Measurements from ENCODE around the gene HSPA1B.
"Not testable (repeated sequence)": the region's sequence is repeated elsewhere in the genome, so short reads cannot be mapped to it uniquely, and the experiment has no call there.

Gene HSPA1B

GRCh38 chr6:31811645-31812044 lies 15.9 kb upstream of the HSPA1B start:
- ChIA-PET POLR2A (no interaction called here), CTCF (no interaction called here)
- TF ChIP-seq CTCF (IDR thresholded peaks at IDR 0.05; ENCODE audit: insufficient read depth, low read length, missing control alignments), result no peak
- no peak overlapping the region for H3K4me3 ChIP-seq (ENCODE audit: low read depth, low read length)
- DNase-seq (ENCODE audit: low read depth, low spot score), result no peak

- no peak for TF ChIP-seq CTCF (IDR thresholded peaks at IDR 0.05; ENCODE audit: insufficient read depth, low read length, missing control alignments)
- no peak overlapping the region for H3K4me3 ChIP-seq (ENCODE audit: low read depth, low read length)
- DNase-seq (ENCODE audit: low read depth, low spot score), result no peak
- POLR2A ChIA-PET, result interaction anchor here (1.0 to 3.3 kb wide), 11 partner anchors 7 to 161 kb away, joined by 3 to 45 read pairs (median 5); partner anchors contain the start of genes BAG6, HSPA1B, LSM2 and MSH5
- CTCF ChIA-PET, result interaction anchor here (0.9 to 3.3 kb wide), 5 partner anchors 13 to 84 kb away, joined by 3 to 10 read pairs (median 4); partner anchors contain the start of genes DDAH2 and VARS1
Measured at GRCh38 chr6:31813465-31813849, 14.1 kb upstream of the HSPA1B start.

GRCh38 chr6:31814677-31815024 lies 12.9 kb upstream of the HSPA1B start:
- CTCF ChIA-PET, result interaction anchor here (0.8 to 3.3 kb wide), 5 partner anchors 16 to 85 kb away, joined by 3 to 10 read pairs (median 5); partner anchors contain the start of genes DDAH2 and VARS1

GRCh38 chr6:31815025-31815838 lies 12.3 kb upstream of the HSPA1B start, which contains the start of the genes HSPA1A and HSPA1L:
Gene HSPA1A (plus strand): TSS chr6:31815543. CDS start chr6:31815757, 214 bp downstream.
Gene HSPA1L (minus strand): TSS chr6:31815283. CDS start chr6:31811972, 3,311 bp downstream.
- peak within 1 kb of the TSS; percentile 80 for H3K4me3 ChIP-seq (ENCODE audit: low read depth, low read length)
- ChIA-PET POLR2A (interaction anchor here (0.7 to 3.3 kb wide), 20 partner anchors 8 to 314 kb away, joined by 3 to 45 read pairs (median 4); partner anchors contain the start of genes ABHD16A, CLIC1, DDAH2 and DDX39B), CTCF (interaction anchor here (0.7 to 3.3 kb wide), 4 partner anchors 15 to 86 kb away, joined by 3 to 10 read pairs (median 6); partner anchors contain the start of genes DDAH2 and VARS1)
- DNase-seq (ENCODE audit: low read depth, low spot score), result peak; percentile 63
- TF ChIP-seq CTCF (IDR thresholded peaks at IDR 0.05; ENCODE audit: insufficient read depth, low read length, missing control alignments), result no peak

More at GRCh38 chr6:31814677-31815024, 12.9 kb upstream of the HSPA1B start:
- H3K4me3 ChIP-seq (ENCODE audit: low read depth, low read length), result peak overlapping the region; percentile 64
- no peak for TF ChIP-seq CTCF (IDR thresholded peaks at IDR 0.05; ENCODE audit: insufficient read depth, low read length, missing control alignments)
- DNase-seq (ENCODE audit: low read depth, low spot score), result peak; percentile 92
- POLR2A ChIA-PET, result interaction anchor here (0.5 to 3.3 kb wide), 24 partner anchors 8 to 272 kb away, joined by 3 to 45 read pairs (median 4); partner anchors contain the start of genes ABHD16A, BAG6, CLIC1 and DDAH2

GRCh38 chr6:31817133-31817928 lies 10.2 kb upstream of the HSPA1B start:
- POLR2A ChIA-PET, result interaction anchor here (1.5 kb wide), 2 partner anchors 10 to 88 kb away, joined by 4 read pairs; partner anchors contain the start of genes DDAH2 and HSPA1B
- CTCF ChIA-PET, result interaction anchor here (1.0 kb wide), 1 partner anchor 11 kb away, joined by 4 read pairs; the partner anchor contains the start of gene LSM2
- DNase-seq (ENCODE audit: low read depth, low spot score), result not testable (repeated sequence)
- H3K4me3 ChIP-seq (ENCODE audit: low read depth, low read length), result peak overlapping the region; percentile 52

GRCh38 chr6:31817929-31818511 lies 9.5 kb upstream of the HSPA1B start:
- POLR2A ChIA-PET, result interaction anchor here (0.6 to 1.5 kb wide), 3 partner anchors 10 to 130 kb away, joined by 3 to 4 read pairs (median 4); partner anchors contain the start of genes DDAH2 and HSPA1B
- CTCF ChIA-PET, result interaction anchor here (1.0 kb wide), 1 partner anchor 12 kb away, joined by 4 read pairs; the partner anchor contains the start of gene LSM2
- DNase-seq (ENCODE audit: low read depth, low spot score), result not testable (repeated sequence)
- peak overlapping the region; percentile 52 for H3K4me3 ChIP-seq (ENCODE audit: low read depth, low read length)
